ENCODE measurements around the gene ENO2.

ENO2 gene

GRCh38 chr12:6948873-6949594, 34.7 kb downstream of the ENO2 start:
- no peak for DNase-seq (ENCODE audit: low read depth)

GRCh38 chr12:6950401-6950801, 36.0 kb downstream of the ENO2 start:
- no peak for DNase-seq (ENCODE audit: low read depth)

GRCh38 chr12:6950811-6951540, 36.6 kb downstream of the ENO2 start, which contains the start of gene PTPN6:
Gene PTPN6 (plus strand): TSS chr12:6951356. CDS start chr12:6951513, 157 bp downstream.
- no peak for DNase-seq (ENCODE audit: low read depth)

DNA sequence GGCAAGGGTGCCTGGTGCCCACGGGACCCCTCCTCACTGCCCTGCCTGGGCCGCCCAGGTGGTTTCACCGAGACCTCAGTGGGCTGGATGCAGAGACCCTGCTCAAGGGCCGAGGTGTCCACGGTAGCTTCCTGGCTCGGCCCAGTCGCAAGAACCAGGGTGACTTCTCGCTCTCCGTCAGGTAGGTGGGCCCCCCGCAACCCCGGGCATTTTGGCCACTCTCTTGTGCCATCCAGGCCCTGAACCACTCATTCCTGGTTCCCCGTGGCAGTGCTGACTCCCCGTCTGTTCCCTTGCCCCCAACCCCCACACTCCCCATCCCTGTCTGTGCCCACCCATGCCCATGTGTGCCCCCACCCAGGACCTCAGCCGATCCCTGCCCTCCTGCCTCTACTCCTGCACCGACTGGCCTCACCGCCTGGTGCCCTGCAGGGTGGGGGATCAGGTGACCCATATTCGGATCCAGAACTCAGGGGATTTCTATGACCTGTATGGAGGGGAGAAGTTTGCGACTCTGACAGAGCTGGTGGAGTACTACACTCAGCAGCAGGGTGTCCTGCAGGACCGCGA, 37.3 kb downstream of the ENO2 start:
- no peak for DNase-seq (ENCODE audit: low read depth)

- no peak for DNase-seq (ENCODE audit: low read depth)
Observed at GRCh38 chr12:6952121-6952862, 37.9 kb downstream of the ENO2 start.

DNA sequence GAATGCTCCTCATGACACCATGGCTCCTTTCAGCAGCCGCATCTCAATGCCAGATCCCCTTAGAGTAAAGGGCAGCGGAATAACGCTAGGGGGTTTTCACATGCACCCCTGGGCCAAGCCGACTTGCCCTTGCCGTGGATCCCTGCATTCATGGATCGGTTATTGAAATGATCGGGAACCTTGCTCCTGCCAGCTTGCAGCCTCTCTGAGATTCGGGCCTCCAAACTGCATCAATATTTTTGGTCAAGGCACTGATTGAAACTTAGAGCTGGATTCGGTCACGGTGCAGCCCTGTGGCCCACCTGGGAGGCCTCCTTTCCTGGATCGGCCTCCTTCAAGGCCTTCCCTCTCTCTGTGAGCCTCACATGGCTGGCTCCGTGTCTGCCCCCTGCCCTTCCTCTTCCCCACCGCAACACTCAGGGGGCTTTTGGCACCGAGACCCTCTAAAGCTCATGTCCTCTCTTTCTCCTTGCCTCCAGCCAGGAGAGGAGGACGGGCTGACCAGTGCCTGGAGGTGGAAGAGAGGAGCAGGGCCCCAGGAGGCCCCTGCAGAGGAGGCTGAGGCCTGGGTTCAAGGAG, 38.6 kb downstream of the ENO2 start:
- DNase-seq (ENCODE audit: low read depth): no peak

DNA sequence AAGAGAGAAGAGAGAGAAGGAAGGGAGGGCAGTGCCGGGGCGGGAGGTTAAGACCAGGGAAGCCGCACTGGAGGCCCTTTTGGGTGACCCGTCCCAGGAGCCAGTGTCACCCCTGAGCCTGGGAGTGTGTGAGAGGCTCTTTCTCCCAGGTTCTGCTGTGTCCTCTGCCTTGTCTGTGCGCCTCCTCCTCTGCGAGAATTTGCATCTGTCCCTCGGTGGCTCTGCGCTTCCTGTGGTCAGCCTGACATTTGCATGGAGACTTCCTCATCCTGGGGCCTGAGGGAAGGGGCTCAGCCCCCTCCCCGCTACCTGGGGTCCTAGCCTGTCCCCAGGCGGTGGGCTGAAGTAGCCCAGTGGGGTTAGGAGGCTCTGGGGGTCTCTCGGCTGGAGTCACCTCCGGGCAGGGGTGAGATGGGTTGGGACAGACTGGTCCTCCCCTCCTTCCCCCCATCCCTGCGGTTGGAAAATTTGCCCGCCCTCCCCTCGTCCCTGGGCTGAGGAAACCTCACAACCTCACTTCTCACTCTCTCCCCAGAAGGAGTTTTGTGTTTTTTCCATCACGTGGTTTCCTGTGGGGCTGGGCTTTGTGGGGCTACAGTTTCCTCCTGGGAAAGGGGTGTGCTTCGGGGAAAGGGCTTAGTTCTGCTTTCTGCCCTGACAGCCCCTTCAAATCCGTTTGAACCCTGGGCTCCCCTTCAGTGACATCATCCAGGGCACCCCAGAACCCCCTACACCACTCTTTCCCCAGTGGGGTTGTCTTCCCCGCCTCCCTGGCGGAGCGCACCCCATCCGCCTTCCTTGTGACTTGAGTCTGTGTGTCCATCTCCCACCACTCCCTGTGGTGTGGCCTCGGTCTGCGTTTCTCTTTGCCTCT, 39.3 kb downstream of the ENO2 start:
- peak; percentile 81 for DNase-seq (ENCODE audit: low read depth)

GRCh38 chr12:6954316-6955107, 40.1 kb downstream of the ENO2 start:
- DNase-seq (ENCODE audit: low read depth): no peak

- DNase-seq (ENCODE audit: low read depth): no peak
Observed at GRCh38 chr12:6955108-6956020, 41.0 kb downstream of the ENO2 start.

GRCh38 chr12:6956021-6956727, 41.8 kb downstream of the ENO2 start:
- DNase-seq (ENCODE audit: low read depth): no peak

DNA sequence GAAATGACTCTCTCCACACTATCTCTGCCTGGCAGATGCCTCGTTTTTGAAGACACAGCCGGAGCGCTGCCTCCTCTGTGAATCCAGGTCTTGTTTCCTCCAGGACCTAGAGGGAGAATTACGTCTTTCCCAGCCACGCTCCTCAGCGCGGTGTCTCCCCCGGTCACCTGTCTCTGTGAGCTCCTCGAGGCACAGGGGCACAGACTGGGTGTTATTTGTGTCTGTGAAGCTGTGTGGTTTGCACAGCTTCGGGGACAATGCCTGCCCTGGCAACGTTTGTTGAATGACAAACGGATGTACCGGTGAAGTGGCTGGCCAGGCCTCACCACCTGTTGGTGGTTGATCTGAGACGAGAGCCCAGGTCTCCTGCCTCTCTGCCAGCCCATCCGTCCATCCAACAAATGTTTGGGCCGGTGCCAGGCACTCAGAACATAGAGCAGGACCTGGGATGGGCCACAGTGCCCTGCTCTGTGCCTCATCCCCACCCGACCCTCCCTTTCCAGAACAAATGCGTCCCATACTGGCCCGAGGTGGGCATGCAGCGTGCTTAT, 42.8 kb downstream of the ENO2 start:
- DNase-seq (ENCODE audit: low read depth): no peak

DNA sequence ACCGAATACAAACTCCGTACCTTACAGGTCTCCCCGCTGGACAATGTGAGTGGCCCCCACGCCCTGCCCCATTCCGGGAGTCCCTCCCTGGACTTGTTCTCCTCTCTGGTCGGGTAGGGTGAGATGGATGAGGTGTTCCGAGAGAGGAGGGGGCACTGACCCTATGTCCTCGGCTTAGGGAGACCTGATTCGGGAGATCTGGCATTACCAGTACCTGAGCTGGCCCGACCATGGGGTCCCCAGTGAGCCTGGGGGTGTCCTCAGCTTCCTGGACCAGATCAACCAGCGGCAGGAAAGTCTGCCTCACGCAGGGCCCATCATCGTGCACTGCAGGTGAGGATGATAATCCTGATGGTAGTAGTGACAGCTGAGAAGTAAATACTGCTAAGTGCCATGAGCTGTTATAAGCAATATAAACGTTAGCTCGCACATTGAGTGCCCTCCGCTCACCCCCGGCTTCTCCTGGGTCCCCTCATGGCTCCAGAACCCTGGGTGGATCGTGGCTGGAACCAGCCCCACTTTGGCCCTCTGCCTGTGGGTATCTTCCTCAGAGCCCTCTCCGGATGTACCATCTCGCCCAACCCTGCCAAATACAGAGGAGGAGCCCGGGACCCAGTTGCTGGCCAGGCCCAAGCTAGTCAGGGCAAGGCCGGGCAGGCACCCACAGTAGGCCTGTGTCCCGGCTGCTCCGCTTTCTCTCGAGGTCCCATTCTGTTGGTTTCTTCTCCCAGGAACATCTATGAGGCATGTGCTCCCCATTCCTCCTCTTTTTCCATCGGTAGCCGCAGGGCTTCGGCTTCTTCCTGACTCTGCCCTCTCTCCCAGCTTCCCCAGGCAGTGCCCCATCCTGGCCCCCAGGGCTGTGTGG, 43.6 kb downstream of the ENO2 start:
- no peak for DNase-seq (ENCODE audit: low read depth)

- no peak for DNase-seq (ENCODE audit: low read depth)
Observed at GRCh38 chr12:6958609-6959057, 44.3 kb downstream of the ENO2 start.

- no peak for DNase-seq (ENCODE audit: low read depth)
Observed at GRCh38 chr12:6959058-6959804, 44.9 kb downstream of the ENO2 start.

DNA sequence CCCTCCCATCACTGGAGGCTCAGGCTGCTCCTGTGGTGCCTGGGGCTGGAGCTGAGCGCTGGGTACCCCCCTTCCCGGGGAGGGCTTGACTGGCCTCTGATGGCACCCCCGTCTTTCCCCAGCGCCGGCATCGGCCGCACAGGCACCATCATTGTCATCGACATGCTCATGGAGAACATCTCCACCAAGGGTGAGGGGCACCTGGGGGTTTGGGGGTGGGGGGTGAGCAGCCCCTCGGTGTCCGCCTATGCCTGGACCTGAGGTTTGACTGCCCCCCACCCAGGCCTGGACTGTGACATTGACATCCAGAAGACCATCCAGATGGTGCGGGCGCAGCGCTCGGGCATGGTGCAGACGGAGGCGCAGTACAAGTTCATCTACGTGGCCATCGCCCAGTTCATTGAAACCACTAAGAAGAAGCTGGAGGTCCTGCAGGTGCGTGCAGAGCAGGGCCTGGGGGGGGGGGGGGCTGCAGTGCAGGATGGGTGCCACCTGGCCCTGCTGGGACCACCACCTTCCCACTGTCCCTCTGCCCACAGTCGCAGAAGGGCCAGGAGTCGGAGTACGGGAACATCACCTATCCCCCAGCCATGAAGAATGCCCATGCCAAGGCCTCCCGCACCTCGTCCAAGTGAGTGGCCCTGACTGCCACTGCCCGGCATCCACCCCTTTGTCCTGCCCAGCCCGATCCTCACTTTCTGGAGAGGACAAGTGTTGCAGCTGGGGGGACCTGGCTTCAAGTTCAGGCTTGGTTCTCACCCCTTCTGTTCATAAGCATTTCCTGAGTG, 45.6 kb downstream of the ENO2 start:
- DNase-seq (ENCODE audit: low read depth): no peak

All from stimulated activated CD8-positive, alpha-beta memory T cell treated with anti-CD3 and anti-CD28 coated beads, Interleukin-12 subunit alpha, Interleukin-12 subunit beta, amount 100 ng/mL, for 1 hour (primary cell).